WTC11 (cell line): Measurements from ENCODE around the gene ZMYND11. TPM values are rescaled to one million over a fixed set of nuclear protein-coding genes. Genes with fewer than 3 reads are reported as not detected.

Source experiments
- ATAC-seq: fragments of 200-7000 bp; cut with Tn5 transposase; 2 replicates; pipeline ENCODE4 v1.10.0; 2021; ENCODE audit warnings: mild to moderate bottlenecking, moderate library complexity
- CTCF ChIA-PET: fragments of 300-600 bp; sonication (Branson Sonifier 250); formaldehyde crosslinking; loops from one replicate; lab custom pipeline; 2021; ENCODE audit warnings: antibody characterized with exemption; lab: Charles Lee
- POLR2A ChIA-PET: fragments of 350-600 bp; sonication (Branson Sonifier 250); formaldehyde crosslinking; loops from one replicate; lab custom pipeline; 2021; ENCODE audit warnings: antibody characterized with exemption; lab: Charles Lee
- DNase-seq: peaks from one replicate; pipeline ENCODE4 v3.0.0; 2021; ENCODE audit warnings: low spot score
- H3K27ac Mint-ChIP-seq: 2 replicates; pipeline ENCODE4 v1.8.0; 2021; ENCODE audit warnings: mixed read lengths
- H3K27me3 Mint-ChIP-seq: 2 replicates; pipeline ENCODE4 v1.8.0; 2021; ENCODE audit warnings: low read depth, mild to moderate bottlenecking, moderate library complexity, mixed read lengths
- H3K36me3 Mint-ChIP-seq: 2 replicates; pipeline ENCODE4 v1.8.0; 2021; ENCODE audit warnings: mixed read lengths
- H3K4me1 Mint-ChIP-seq: 2 replicates; pipeline ENCODE4 v1.8.0; 2022; ENCODE audit warnings: mixed read lengths
- H3K4me3 Mint-ChIP-seq: 2 replicates; pipeline ENCODE4 v1.8.0; 2021; ENCODE audit warnings: mild to moderate bottlenecking, moderate library complexity, mixed read lengths
- H3K9me3 Mint-ChIP-seq: 2 replicates; pipeline ENCODE4 v1.8.0; 2021; ENCODE audit warnings: mixed read lengths
- ATF1 ChIP-seq: sonication (generic); formaldehyde crosslinking; IDR thresholded peaks from 2 replicates; pipeline ENCODE4 v1.8.1; 2023; ENCODE audit warnings: mild to moderate bottlenecking, moderate library complexity, missing genetic modification reagents
- ATF3 ChIP-seq: sonication (generic); formaldehyde crosslinking; conservative IDR thresholded peaks from 2 replicates; pipeline ENCODE4 v1.8.1; 2022; ENCODE audit warnings: mild to moderate bottlenecking, missing genetic modification reagents
- ELF4 ChIP-seq: sonication (generic); formaldehyde crosslinking; IDR thresholded peaks from 2 replicates; pipeline ENCODE4 v1.8.1; 2022; ENCODE audit warnings: low read depth, mild to moderate bottlenecking, moderate library complexity, missing genetic modification reagents
- ERG ChIP-seq: fragments of 250-450 bp; sonication (Bioruptor Pico); IDR thresholded peaks from 2 replicates; pipeline ENCODE4 v1.8.0; 2021; ENCODE audit warnings: mild to moderate bottlenecking
- FOXJ3 ChIP-seq: sonication (generic); formaldehyde crosslinking; IDR thresholded peaks from 2 replicates; pipeline ENCODE4 v1.9.0; 2021; ENCODE audit warnings: missing genetic modification reagents, mild to moderate bottlenecking, borderline replicate concordance
- GABPB1 ChIP-seq: sonication (generic); formaldehyde crosslinking; IDR thresholded peaks from 2 replicates; pipeline ENCODE4 v1.8.1; 2023; ENCODE audit warnings: mild to moderate bottlenecking, missing genetic modification reagents
- HMGA2 ChIP-seq: fragments of 250-450 bp; sonication (Bioruptor Pico); IDR thresholded peaks from 2 replicates; pipeline ENCODE4 v1.4.0; 2021; ENCODE audit warnings: mild to moderate bottlenecking, moderate library complexity
- NFYB ChIP-seq: sonication (generic); formaldehyde crosslinking; conservative IDR thresholded peaks from 2 replicates; pipeline ENCODE4 v1.8.0; 2022; ENCODE audit warnings: low read depth, missing genetic modification reagents
- NR2C2 ChIP-seq: sonication (generic); formaldehyde crosslinking; IDR thresholded peaks from 2 replicates; pipeline ENCODE4 v1.8.0; 2022; ENCODE audit warnings: mild to moderate bottlenecking, missing genetic modification reagents
- NR3C1 ChIP-seq: sonication (generic); formaldehyde crosslinking; conservative IDR thresholded peaks from 2 replicates; pipeline ENCODE4 v1.8.1; 2023; ENCODE audit warnings: low read depth, mild to moderate bottlenecking, missing genetic modification reagents
- OVOL2 ChIP-seq: fragments of 250-450 bp; sonication (Bioruptor Pico); IDR thresholded peaks from 2 replicates; pipeline ENCODE4 v1.9.0; 2021; ENCODE audit warnings: mild to moderate bottlenecking, borderline replicate concordance
- PRDM15 ChIP-seq: sonication (generic); formaldehyde crosslinking; IDR thresholded peaks from 2 replicates; pipeline ENCODE4 v1.8.0; 2022; ENCODE audit warnings: missing genetic modification reagents
- RORB ChIP-seq: fragments of 250-450 bp; sonication (Bioruptor Pico); IDR thresholded peaks from 2 replicates; pipeline ENCODE4 v1.9.0; 2021; ENCODE audit warnings: mild to moderate bottlenecking
- SMAD4 ChIP-seq: sonication (generic); formaldehyde crosslinking; IDR thresholded peaks from 2 replicates; pipeline ENCODE4 v1.8.0; 2022; ENCODE audit warnings: mild to moderate bottlenecking, missing genetic modification reagents
- SP1 ChIP-seq: sonication (generic); formaldehyde crosslinking; conservative IDR thresholded peaks from 2 replicates; pipeline ENCODE4 v1.8.1; 2022; ENCODE audit warnings: missing genetic modification reagents
- TEAD1 ChIP-seq: sonication (generic); formaldehyde crosslinking; IDR thresholded peaks from 2 replicates; pipeline ENCODE4 v1.8.0; 2022; ENCODE audit warnings: mild to moderate bottlenecking, missing genetic modification reagents
- ZMAT4 ChIP-seq: fragments of 250-450 bp; sonication (Bioruptor Pico); IDR thresholded peaks from 2 replicates; pipeline ENCODE4 v1.9.0; 2021; ENCODE audit warnings: mild to moderate bottlenecking
- ZNF121 ChIP-seq: sonication (generic); formaldehyde crosslinking; IDR thresholded peaks from 2 replicates; pipeline ENCODE4 v1.8.0; 2023; ENCODE audit warnings: missing genetic modification reagents
- ZNF219 ChIP-seq: sonication (generic); formaldehyde crosslinking; IDR thresholded peaks from 2 replicates; pipeline ENCODE4 v1.8.0; 2023; ENCODE audit warnings: missing genetic modification reagents, mild to moderate bottlenecking, borderline replicate concordance
- ZNF263 ChIP-seq: sonication (generic); formaldehyde crosslinking; IDR thresholded peaks from 2 replicates; pipeline ENCODE4 v1.8.1; 2022; ENCODE audit warnings: low read depth, mild to moderate bottlenecking, moderate library complexity, missing genetic modification reagents
- ZNF671 ChIP-seq: fragments of 250-450 bp; sonication (Bioruptor Pico); IDR thresholded peaks from 2 replicates; pipeline ENCODE4 v1.8.0; 2021; ENCODE audit warnings: mild to moderate bottlenecking
- total RNA-seq: library from RNA; stranded (reverse); gene quantifications from 3 replicates; pipeline ENCODE4 v1.2.3, GENCODE V29; 2021
- TF ChIP-seq, protein P1 (sequence below): sonication (generic); formaldehyde crosslinking; IDR thresholded peaks from 2 replicates; pipeline ENCODE4 v1.8.1; 2023; ENCODE audit warnings: mild to moderate bottlenecking, missing genetic modification reagents, moderate library complexity
- TF ChIP-seq, protein P2 (sequence below): sonication (generic); formaldehyde crosslinking; IDR thresholded peaks from 2 replicates; pipeline ENCODE4 v1.8.0; 2022; ENCODE audit warnings: mild to moderate bottlenecking, missing genetic modification reagents
- TF ChIP-seq, protein P3 (sequence below): fragments of 250-450 bp; sonication (Bioruptor Pico); IDR thresholded peaks from 2 replicates; pipeline ENCODE4 v1.9.0; 2021; ENCODE audit warnings: mild to moderate bottlenecking

Gene ZMYND11
- total RNA-seq, 1 experiment from 2014 or later, result 22.3 TPM

GRCh38 chr10:191703-192518 lies 56.7 kb downstream of the ZMYND11 start (continued):
- TF ChIP-seq FOXJ3 (CRISPR knock-in tag), result no peak
- TF ChIP-seq OVOL2 (CRISPR knock-in tag), result no peak
- TF ChIP-seq NR3C1 (CRISPR knock-in tag), result no peak
- TF ChIP-seq HMGA2, result no peak
- TF ChIP-seq NFYB (CRISPR knock-in tag), result no peak
- TF ChIP-seq ZNF219, result no peak
- no peak for TF ChIP-seq GABPB1
- no peak for TF ChIP-seq RORB (CRISPR knock-in tag)
- no peak for TF ChIP-seq TEAD1
- TF ChIP-seq, protein P1, sequence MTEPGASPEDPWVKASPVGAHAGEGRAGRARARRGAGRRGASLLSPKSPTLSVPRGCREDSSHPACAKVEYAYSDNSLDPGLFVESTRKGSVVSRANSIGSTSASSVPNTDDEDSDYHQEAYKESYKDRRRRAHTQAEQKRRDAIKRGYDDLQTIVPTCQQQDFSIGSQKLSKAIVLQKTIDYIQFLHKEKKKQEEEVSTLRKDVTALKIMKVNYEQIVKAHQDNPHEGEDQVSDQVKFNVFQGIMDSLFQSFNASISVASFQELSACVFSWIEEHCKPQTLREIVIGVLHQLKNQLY (CRISPR knock-in tag), result no peak

DNA sequence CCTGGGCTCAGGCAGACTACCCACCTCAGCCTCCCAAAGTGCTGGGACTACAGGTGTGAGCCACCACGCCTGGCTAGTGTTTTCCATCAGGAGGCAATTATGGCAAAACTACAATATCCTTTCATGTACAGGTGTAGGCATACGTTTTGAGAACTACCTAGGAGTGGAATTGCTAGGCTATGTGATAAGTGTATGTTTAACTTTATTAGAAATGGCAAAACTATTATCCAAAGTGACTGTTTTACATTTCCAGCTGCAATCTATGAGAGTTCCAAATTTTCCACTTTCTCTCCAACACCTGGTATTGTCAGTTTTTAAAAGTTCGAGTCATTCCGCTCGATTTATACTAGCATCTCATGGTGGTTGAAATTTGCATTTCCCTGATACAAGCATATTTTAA lies 59.0 kb downstream of the ZMYND11 start:
- ChIA-PET CTCF (no interaction called here), POLR2A (no interaction called here)
- TF ChIP-seq NR2C2 (no peak), SP1 (CRISPR knock-in tag) (no peak), ZNF219 (no peak), SMAD4 (no peak), ZNF671 (no peak)
- TF ChIP-seq, protein P2, sequence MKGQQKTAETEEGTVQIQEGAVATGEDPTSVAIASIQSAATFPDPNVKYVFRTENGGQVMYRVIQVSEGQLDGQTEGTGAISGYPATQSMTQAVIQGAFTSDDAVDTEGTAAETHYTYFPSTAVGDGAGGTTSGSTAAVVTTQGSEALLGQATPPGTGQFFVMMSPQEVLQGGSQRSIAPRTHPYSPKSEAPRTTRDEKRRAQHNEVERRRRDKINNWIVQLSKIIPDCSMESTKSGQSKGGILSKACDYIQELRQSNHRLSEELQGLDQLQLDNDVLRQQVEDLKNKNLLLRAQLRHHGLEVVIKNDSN, result no peak
- TF ChIP-seq, all 79 proteins: peak for 0
- DNase-seq, result no peak
- ATAC-seq, result no peak
- Mint-ChIP-seq H3K27me3 (no peaks in the 10 kb centered on the region), H3K4me3 (no peak overlapping the region), H3K27ac (no peak overlapping the region), H3K36me3 (no peaks in the 10 kb centered on the region), H3K9me3 (0 out of 2 replicates have a peak, but pooled peaks cover 3% of the 10 kb centered on the region), H3K4me1 (peaks cover 13% of the 10 kb centered on the region)

DNA sequence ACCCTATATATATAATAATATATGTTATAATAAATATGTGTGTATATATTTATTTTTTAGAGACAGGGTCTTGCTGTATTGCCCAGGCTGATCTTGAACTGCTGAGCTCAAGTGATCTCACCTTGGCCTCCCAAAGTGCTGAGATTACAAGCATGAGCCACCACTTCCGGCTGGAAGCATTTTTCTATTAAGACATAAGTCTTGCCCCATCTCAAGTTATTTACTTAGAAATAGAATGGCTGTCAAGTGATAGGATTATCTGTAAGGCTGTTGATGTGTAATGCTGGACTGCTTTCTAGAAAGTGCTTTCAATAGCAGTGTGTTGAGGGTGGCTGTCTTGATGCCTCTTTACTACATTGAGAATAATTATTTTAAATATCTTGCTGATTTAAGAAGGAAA lies 65.2 kb downstream of the ZMYND11 start:
- CTCF ChIA-PET, result no interaction called here
- Mint-ChIP-seq H3K9me3 (peaks cover 3% of the 10 kb centered on the region; the same call in 1 of the 2 replicates), H3K27ac (no peak overlapping the region), H3K4me3 (no peak overlapping the region), H3K27me3 (no peaks in the 10 kb centered on the region), H3K36me3 (peaks cover 2% of the 10 kb centered on the region; the same call in 1 of the 2 replicates), H3K4me1 (no peaks in the 10 kb centered on the region)
- POLR2A ChIA-PET, result no interaction called here
- DNase-seq (no peak), ATAC-seq (no peak)
- TF ChIP-seq ATF3 (CRISPR knock-in tag) (no peak), ZNF121 (CRISPR knock-in tag) (no peak), SMAD4 (no peak), ZMAT4 (CRISPR knock-in tag) (no peak), PRDM15 (no peak), ELF4 (CRISPR knock-in tag) (no peak), TEAD1 (no peak), NR3C1 (CRISPR knock-in tag) (no peak), ZNF263 (CRISPR knock-in tag) (no peak), HMGA2 (no peak; the same call in 1 of the 2 replicates), NR2C2 (no peak), ERG (CRISPR knock-in tag) (no peak), ATF1 (CRISPR knock-in tag) (no peak)
- TF ChIP-seq, protein P3, sequence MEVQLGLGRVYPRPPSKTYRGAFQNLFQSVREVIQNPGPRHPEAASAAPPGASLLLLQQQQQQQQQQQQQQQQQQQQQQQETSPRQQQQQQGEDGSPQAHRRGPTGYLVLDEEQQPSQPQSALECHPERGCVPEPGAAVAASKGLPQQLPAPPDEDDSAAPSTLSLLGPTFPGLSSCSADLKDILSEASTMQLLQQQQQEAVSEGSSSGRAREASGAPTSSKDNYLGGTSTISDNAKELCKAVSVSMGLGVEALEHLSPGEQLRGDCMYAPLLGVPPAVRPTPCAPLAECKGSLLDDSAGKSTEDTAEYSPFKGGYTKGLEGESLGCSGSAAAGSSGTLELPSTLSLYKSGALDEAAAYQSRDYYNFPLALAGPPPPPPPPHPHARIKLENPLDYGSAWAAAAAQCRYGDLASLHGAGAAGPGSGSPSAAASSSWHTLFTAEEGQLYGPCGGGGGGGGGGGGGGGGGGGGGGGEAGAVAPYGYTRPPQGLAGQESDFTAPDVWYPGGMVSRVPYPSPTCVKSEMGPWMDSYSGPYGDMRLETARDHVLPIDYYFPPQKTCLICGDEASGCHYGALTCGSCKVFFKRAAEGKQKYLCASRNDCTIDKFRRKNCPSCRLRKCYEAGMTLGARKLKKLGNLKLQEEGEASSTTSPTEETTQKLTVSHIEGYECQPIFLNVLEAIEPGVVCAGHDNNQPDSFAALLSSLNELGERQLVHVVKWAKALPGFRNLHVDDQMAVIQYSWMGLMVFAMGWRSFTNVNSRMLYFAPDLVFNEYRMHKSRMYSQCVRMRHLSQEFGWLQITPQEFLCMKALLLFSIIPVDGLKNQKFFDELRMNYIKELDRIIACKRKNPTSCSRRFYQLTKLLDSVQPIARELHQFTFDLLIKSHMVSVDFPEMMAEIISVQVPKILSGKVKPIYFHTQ, result no peak
